Measurements from ENCODE around the gene BBC3. TPM values are rescaled to one million over a fixed set of nuclear protein-coding genes. Genes with fewer than 3 reads are reported as not detected.

Gene BBC3
- polyA plus RNA-seq, 2 of the 4 experiments (the other 2 are of a cell fraction), result 6.0 to 8.9 TPM

- 3% methylated on average over 12 of the region's 12 CpGs for WGBS (ENCODE audit: missing lambda C conversion rate)
- TF ChIP-seq MAX (IDR thresholded peaks at IDR 0.05) (peak; percentile 59), E2F6 (IDR thresholded peaks at IDR 0.05; ENCODE audit: borderline replicate concordance, low read depth) (no peak), HOXB5 (CRISPR knock-in tag; IDR thresholded peaks at IDR 0.05) (0 out of 2 replicates have a peak, but pooled peaks have one; percentile 41), EP300 (IDR thresholded peaks at IDR 0.05) (peak in 1 of 2 experiments; percentile 68; a peak in 1 of 5 replicates), CEBPB (IDR thresholded peaks at IDR 0.05) (0 out of 4 replicates have a peak, but pooled peaks of 1 of the 2 experiments have one; percentile 42), MAFK (IDR thresholded peaks at IDR 0.05; ENCODE audit: partially characterized antibody) (peak; percentile 98), FOSL2 (IDR thresholded peaks at IDR 0.05) (peak; percentile 6; the same call in 1 of the 2 replicates), FOSL2 (CRISPR knock-in tag; IDR thresholded peaks at IDR 0.05) (peak; percentile 96), NFE2L2 (conservative IDR thresholded peaks at IDR 0.05; ENCODE audit: low read length) (peak; percentile 82), GATA3 (IDR thresholded peaks at IDR 0.05; ENCODE audit: borderline replicate concordance) (peak; percentile 69), JUNB (IDR thresholded peaks at IDR 0.05) (peak; percentile 18; the same call in 1 of the 2 replicates), PHF8 (IDR thresholded peaks at IDR 0.05; ENCODE audit: borderline replicate concordance, low read depth) (no peak), EHF (CRISPR knock-in tag; IDR thresholded peaks at IDR 0.05) (no peak), JUN (IDR thresholded peaks at IDR 0.05) (peak; percentile 30 to 82; a peak in 3 of 5 replicates), SMC3 (IDR thresholded peaks at IDR 0.05) (no peak), HOXA7 (CRISPR knock-in tag; IDR thresholded peaks at IDR 0.05) (no peak)
- ATAC-seq (peak; percentile 78 to 88), DNase-seq (ENCODE audit: low read depth in 1 of 2, low spot score in 1 of 2) (peak; percentile 65 to 92), FAIRE-seq (peak; percentile 95)
- POLR2A ChIA-PET, result interaction anchor here (0.8 to 2.2 kb wide), 3 partner anchors 20 to 66 kb away, joined by 3 to 5 read pairs (median 4); partner anchors contain the start of gene CCDC9
- 0 out of 3 replicates have a peak overlapping the region, but pooled peaks have one; percentile 8 for H3K4me3 ChIP-seq
- H3K9me3 ChIP-seq, result no peaks in the 10 kb centered on the region
- H3K27ac ChIP-seq, result peak overlapping the region; percentile 67 to 79
- peak overlapping the region; percentile 74 for H3K4me2 ChIP-seq
- H3K4me1 ChIP-seq, result peaks cover 38% of the 10 kb centered on the region
- CTCF ChIA-PET, result interaction anchor here (0.7 to 2.6 kb wide), 9 partner anchors 12 to 177 kb away, joined by 3 to 17 read pairs (median 4); no protein-coding TSS in a partner anchor
Observed at GRCh38 chr19:47190167-47190727, 40.8 kb downstream of the BBC3 start.

GRCh38 chr19:47188507-47189033 lies 42.4 kb downstream of the BBC3 start:
- FAIRE-seq (no peak), DNase-seq (ENCODE audit: low read depth in 1 of 2, low spot score in 1 of 2) (no peak), ATAC-seq (no peak)
- WGBS (ENCODE audit: missing lambda C conversion rate), result 77% methylated on average over 5 of the region's 5 CpGs
- Histone ChIP-seq H3K4me3 (no peak overlapping the region), H3K27ac (peak overlapping the region in 1 of 2 experiments; percentile 79; a peak in 4 of 6 replicates), H3K4me2 (no peak overlapping the region), H3K4me1 (peaks cover 40% of the 10 kb centered on the region), H3K9me3 (no peaks in the 10 kb centered on the region)
- POLR2A ChIA-PET, result interaction anchor here (0.6 kb wide), 1 partner anchor 44 kb away, joined by 3 read pairs; no protein-coding TSS in a partner anchor
- CTCF ChIA-PET, result interaction anchor here (0.7 to 3.0 kb wide), 6 partner anchors 9 to 176 kb away, joined by 3 to 11 read pairs (median 4); no protein-coding TSS in a partner anchor
- TF ChIP-seq ZFP36 (IDR thresholded peaks at IDR 0.05; ENCODE audit: borderline replicate concordance, partially characterized antibody), result no peak
- TF ChIP-seq JUN (IDR thresholded peaks at IDR 0.05), result no peak
- TF ChIP-seq REST (IDR thresholded peaks at IDR 0.05), result no peak
- no peak for TF ChIP-seq E2F6 (IDR thresholded peaks at IDR 0.05; ENCODE audit: borderline replicate concordance, low read depth)

All from A549 (cell line).